H1 (cell line): ENCODE results near the gene RPL32. TPM values are rescaled to one million over a fixed set of nuclear protein-coding genes. Genes with fewer than 3 reads are reported as not detected.
"Not testable (repeated sequence)": the region's sequence is repeated elsewhere in the genome, so short reads cannot be mapped to it uniquely, and the experiment has no call there.

Experiments used
- CTCF ChIA-PET: fragments of 300-600 bp; sonication (Branson Sonifier 250); formaldehyde crosslinking; loops from one replicate; lab custom pipeline; 2021; ENCODE audit not compliant: partially characterized antibody; lab: Charles Lee
- POLR2A ChIA-PET: fragments of 300-600 bp; sonication (Branson Sonifier 250); formaldehyde crosslinking; loops from one replicate; lab custom pipeline; 2021; ENCODE audit warnings: inconsistent platforms; ENCODE audit not compliant: partially characterized antibody; lab: Charles Lee
- DNase-seq, 2 experiments: peaks; one replicate each; pipeline versions ENCODE4 v3.0.0 to v3.0.0-alpha.2; 2010 to 2022; ENCODE audit warnings: low spot score in 2 of 2, low read depth in 1 of 2, mixed read lengths in 1 of 2
- FAIRE-seq: peaks from 2 replicates; lab custom pipeline; 2011; peaks lifted over from hg19 to GRCh38; lab: Jason Lieb, UNC
- H2AFZ ChIP-seq: 2 replicates; pipeline ENCODE4 v1.8.1; 2012; ENCODE audit warnings: low read length, inconsistent platforms
- H2AK5ac ChIP-seq: 2 replicates; pipeline ENCODE4 v1.6.1; 2013; ENCODE audit warnings: low read depth, low read length
- H2BK120ac ChIP-seq: replicated peaks from 2 replicates; pipeline ENCODE3; 2013; ENCODE audit warnings: low read depth, low read length, inconsistent platforms
- H2BK12ac ChIP-seq: 2 replicates; pipeline ENCODE4 v1.6.1; 2013; ENCODE audit warnings: low read depth, low read length
- H2BK15ac ChIP-seq: 2 replicates; pipeline ENCODE4 v1.6.1; 2013; ENCODE audit warnings: low read length
- H2BK20ac ChIP-seq: 2 replicates; pipeline ENCODE4 v1.6.1; 2013; ENCODE audit warnings: low read length
- H2BK5ac ChIP-seq: 2 replicates; pipeline ENCODE4 v1.6.1; 2013; ENCODE audit warnings: low read depth, low read length
- H3K14ac ChIP-seq: 2 replicates; pipeline ENCODE4 v1.6.1; 2013; ENCODE audit warnings: inconsistent platforms; ENCODE audit not compliant: insufficient read length
- H3K18ac ChIP-seq: 2 replicates; pipeline ENCODE4 v1.6.1; 2013; ENCODE audit warnings: low read length; ENCODE audit errors: extremely low read depth
- H3K23ac ChIP-seq: 2 replicates; pipeline ENCODE4 v1.6.1; 2013; ENCODE audit warnings: inconsistent platforms; ENCODE audit not compliant: insufficient read length
- H3K23me2 ChIP-seq: 2 replicates; pipeline ENCODE4 v1.6.1; 2013; ENCODE audit warnings: low read depth, low read length
- H3K27ac ChIP-seq: 2 replicates; pipeline ENCODE4 v1.6.1; 2011; ENCODE audit warnings: low read depth, low read length, inconsistent platforms
- H3K27me3 ChIP-seq, 4 experiments: replicated peaks in 1 of 4; 1 replicate in 1 of 4; 2 replicates in 3 of 4; pipeline versions ENCODE4 v1.6.1 to v1.8.1; 2011 to 2013; ENCODE audit warnings: low read length in 3 of 4, mild to moderate bottlenecking in 3 of 4, inconsistent platforms in 2 of 4, mixed read lengths in 2 of 4, moderate library complexity in 1 of 4; ENCODE audit not compliant: control insufficient read depth in 3 of 4, insufficient read depth in 3 of 4; ENCODE audit errors: extremely low read depth in 1 of 4
- H3K36me3 ChIP-seq, 4 experiments: 2 replicates each; pipeline versions ENCODE4 v1.6.1 to v1.8.1; 2011 to 2013; ENCODE audit warnings: mild to moderate bottlenecking in 4 of 4, low read length in 3 of 4, moderate library complexity in 2 of 4, control low read depth in 1 of 4, inconsistent platforms in 1 of 4; ENCODE audit not compliant: insufficient read depth in 4 of 4, control insufficient read depth in 2 of 4
- H3K4ac ChIP-seq: replicated peaks from 2 replicates; pipeline ENCODE3; 2013; ENCODE audit warnings: low read length, low read depth, mixed read lengths, inconsistent platforms; ENCODE audit not compliant: insufficient read length
- H3K4me1 ChIP-seq, 4 experiments: replicated peaks in 1 of 4; 1 replicate in 1 of 4; 2 replicates in 3 of 4; pipeline versions ENCODE4 v1.6.1 to v1.8.1; 2011 to 2013; ENCODE audit warnings: low read length in 3 of 4, inconsistent platforms in 2 of 4, mixed read lengths in 1 of 4; ENCODE audit not compliant: insufficient read depth in 4 of 4, control insufficient read depth in 3 of 4
- H3K4me2 ChIP-seq, 2 experiments: 2 replicates each; pipeline versions ENCODE4 v1.6.1 to v1.8.1; 2011 to 2013; ENCODE audit warnings: low read depth in 2 of 2, low read length in 2 of 2, control low read depth in 1 of 2, inconsistent platforms in 1 of 2, mild to moderate bottlenecking in 1 of 2; ENCODE audit not compliant: insufficient read depth in 1 of 2
- H3K4me3 ChIP-seq, 4 experiments: fragments of 200-600, 300-600 bp in 1 of 4; sonication (generic), shearing (Covaris generic), sonication (Bioruptor Twin) in 1 of 4; 2 replicates each; pipeline versions ENCODE4 v1.5.1 to v1.8.1; 2011 to 2016; ENCODE audit warnings: low read length in 4 of 4, low read depth in 3 of 4, control low read depth in 2 of 4, inconsistent platforms in 2 of 4, mild to moderate bottlenecking in 2 of 4, mixed read lengths in 1 of 4, moderate library complexity in 1 of 4; ENCODE audit not compliant: insufficient read depth in 2 of 4; ENCODE audit errors: extremely low read depth in 1 of 4
- H3K56ac ChIP-seq: replicated peaks from 2 replicates; pipeline ENCODE3; 2013; ENCODE audit warnings: low read depth, mild to moderate bottlenecking, mixed read lengths, low read length, inconsistent platforms; ENCODE audit not compliant: insufficient read length
- H3K79me1 ChIP-seq: 2 replicates; pipeline ENCODE4 v1.6.1; 2013; ENCODE audit warnings: low read depth, low read length, control low read depth
- H3K79me2 ChIP-seq, 2 experiments: 2 replicates each; pipeline versions ENCODE4 v1.6.1 to v1.8.1; 2012 to 2013; ENCODE audit warnings: low read length in 2 of 2, mild to moderate bottlenecking in 2 of 2, inconsistent platforms in 1 of 2; ENCODE audit not compliant: insufficient read depth in 2 of 2, control insufficient read depth in 1 of 2
- H3K9ac ChIP-seq, 4 experiments: replicated peaks in 1 of 4; 1 replicate in 1 of 4; 2 replicates in 3 of 4; pipeline versions ENCODE4 v1.6.1 to v1.8.1; 2011 to 2013; ENCODE audit warnings: low read depth in 3 of 4, low read length in 3 of 4, control low read depth in 2 of 4, mild to moderate bottlenecking in 2 of 4, moderate library complexity in 2 of 4, inconsistent platforms in 1 of 4; ENCODE audit errors: extremely low read depth in 1 of 4
- H3K9me3 ChIP-seq, 2 experiments: 2 replicates each; pipeline versions ENCODE4 v1.6.1 to v1.8.1; 2012 to 2013; ENCODE audit warnings: mild to moderate bottlenecking in 2 of 2, moderate library complexity in 2 of 2, control low read depth in 1 of 2, inconsistent platforms in 1 of 2, low read depth in 1 of 2, low read length in 1 of 2, mixed read lengths in 1 of 2; ENCODE audit not compliant: insufficient read depth in 2 of 2
- H4K20me1 ChIP-seq, 2 experiments: replicated peaks in 1 of 2; 2 replicates each; pipeline versions ENCODE3 to v1.8.1; 2011 to 2013; ENCODE audit warnings: inconsistent platforms in 2 of 2, low read length in 2 of 2, mild to moderate bottlenecking in 1 of 2; ENCODE audit not compliant: insufficient read depth in 2 of 2, control insufficient read depth in 1 of 2
- H4K5ac ChIP-seq: 2 replicates; pipeline ENCODE4 v1.6.1; 2013; ENCODE audit warnings: low read length, low read depth, mixed read lengths, inconsistent platforms; ENCODE audit not compliant: insufficient read length
- H4K8ac ChIP-seq: 2 replicates; pipeline ENCODE4 v1.8.0; 2013; ENCODE audit warnings: mild to moderate bottlenecking, moderate library complexity, low read length, inconsistent platforms; ENCODE audit not compliant: insufficient read depth; ENCODE audit errors: extremely low read depth
- H4K91ac ChIP-seq: replicated peaks from 2 replicates; pipeline ENCODE3; 2013; ENCODE audit warnings: low read length, mixed read lengths, inconsistent platforms; ENCODE audit not compliant: insufficient read length
- CTCF ChIP-seq, 3 experiments: IDR thresholded peaks; 1 replicate in 2 of 3; 2 replicates in 1 of 3; pipeline versions ENCODE4 v1.5.1 to v1.6.1; 2011; ENCODE audit warnings: low read length in 3 of 3, mild to moderate bottlenecking in 3 of 3, inconsistent platforms in 2 of 3, low read depth in 1 of 3, moderate library complexity in 1 of 3; ENCODE audit not compliant: insufficient read depth in 1 of 3; ENCODE audit errors: control extremely low read depth in 1 of 3
- WGBS, 2 experiments: shearing (Covaris generic) in 1 of 2; methylation state at CpG; one replicate each; pipeline versions ENCODE4 v1.1.6 to v1.1.7; 2013 to 2015; ENCODE audit warnings: low lambda C conversion rate in 2 of 2, mixed read lengths in 2 of 2, inconsistent platforms in 1 of 2, low coverage in 1 of 2, missing lambda C conversion rate in 1 of 2; ENCODE audit not compliant: insufficient replicate concordance in 2 of 2, insufficient coverage in 1 of 2, insufficient read length in 1 of 2; ENCODE audit errors: extremely low coverage in 1 of 2, missing lambda C conversion rate in 1 of 2; 5-methylcytosine and 5-hydroxymethylcytosine counted together
- polyA plus RNA-seq, 7 experiments: library from polyadenylated mRNA; depleted of rRNA in 3 of 7; stranded (reverse) in 5 of 7; unstranded in 2 of 7; fragments of >200 nt in 5 of 7; fragments of 200-250 nt in 2 of 7; gene quantifications; 1 replicate in 5 of 7; 2 replicates in 1 of 7; 4 replicates in 1 of 7; pipeline versions ENCODE4 v1.2.1 to v1.2.3, GENCODE V29; 2011 to 2013; ENCODE audit warnings: missing spikeins in 2 of 7, mixed read lengths in 2 of 7
- total RNA-seq: library from RNA; stranded (reverse); fragmentation: NEBNext Ultra II Directional; extraction: Animal tissue kit (Norgen Biotek cat#: 25700); gene quantifications from 2 replicates; pipeline ENCODE4 v1.2.1, GENCODE V29; 2021

RPL32 gene
- total and polyA plus RNA-seq, 2 of the 8 experiments (the other 6 are each of a cell fraction or from before 2014, with no cell fraction given) = 1,443 to 2,043 TPM

DNA sequence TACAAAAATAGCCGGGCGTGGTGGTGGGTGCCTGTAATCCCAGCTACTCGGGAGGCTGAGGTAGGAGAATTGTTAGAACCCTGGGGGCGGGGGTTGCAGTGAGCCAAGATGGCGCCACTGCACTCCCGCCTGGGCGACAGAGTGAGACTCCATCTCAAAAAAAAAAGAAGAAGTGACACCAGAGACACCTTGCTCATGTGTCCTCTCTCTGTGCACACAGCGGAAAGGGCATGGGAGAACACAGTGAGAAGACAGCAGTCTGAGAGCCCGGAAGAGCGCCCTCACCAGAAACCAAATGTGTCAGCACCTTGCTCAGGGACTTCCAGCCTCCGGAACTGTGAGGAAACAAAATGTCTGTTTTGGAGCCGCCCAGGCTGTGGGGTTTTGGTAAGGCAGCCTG is 40.5 kb upstream of the RPL32 start:
- not testable (repeated sequence) for H3K4me1 ChIP-seq, FAIRE-seq

More for the DNA sequence above, 40.5 kb upstream of the RPL32 start:
- H3K56ac ChIP-seq, H2BK12ac ChIP-seq, H3K79me1 ChIP-seq, H3K4me3 ChIP-seq, H4K20me1 ChIP-seq, H3K18ac ChIP-seq, H3K36me3 ChIP-seq, H3K4me2 ChIP-seq, DNase-seq, H2AK5ac ChIP-seq, H2AFZ ChIP-seq, H2BK120ac ChIP-seq, H3K9me3 ChIP-seq, H3K23ac ChIP-seq, H3K9ac ChIP-seq, H3K4ac ChIP-seq, H3K27ac ChIP-seq, H3K23me2 ChIP-seq, H3K79me2 ChIP-seq, H2BK15ac ChIP-seq, H4K5ac ChIP-seq, H2BK20ac ChIP-seq, H3K14ac ChIP-seq, H4K8ac ChIP-seq, H4K91ac ChIP-seq, H2BK5ac ChIP-seq, H3K27me3 ChIP-seq, POLR2A ChIA-PET: not testable (repeated sequence)
- CTCF ChIA-PET = interaction anchor here (14.8 to 21.3 kb wide), 2 partner anchors 7 kb away, joined by 353 read pairs; no protein-coding TSS in a partner anchor
- WGBS, 2 experiments = 96% methylated on average over 12 of the region's 12 CpGs; no CpG with 5 or more reads in 1 of the 2 experiments
- peak; percentile 10 to 32 (median 16); a peak in 3 of 4 replicates for TF ChIP-seq CTCF (IDR thresholded peaks at IDR 0.05; ENCODE audit: control extremely low read depth in 1 of 3, insufficient read depth in 1 of 3, low read depth in 1 of 3, low read length in 3 of 3)
